AG08395 (cell line): ENCODE data around the gene GLIS1.
"Not testable (repeated sequence)": the region's sequence is repeated elsewhere in the genome, so short reads cannot be mapped to it uniquely, and the experiment has no call there.

Source experiments
- DNase-seq: peaks from one replicate; pipeline ENCODE4 v3.0.0; 2012; ENCODE audit warnings: mixed read lengths, low spot score

The GLIS1 gene

DNA sequence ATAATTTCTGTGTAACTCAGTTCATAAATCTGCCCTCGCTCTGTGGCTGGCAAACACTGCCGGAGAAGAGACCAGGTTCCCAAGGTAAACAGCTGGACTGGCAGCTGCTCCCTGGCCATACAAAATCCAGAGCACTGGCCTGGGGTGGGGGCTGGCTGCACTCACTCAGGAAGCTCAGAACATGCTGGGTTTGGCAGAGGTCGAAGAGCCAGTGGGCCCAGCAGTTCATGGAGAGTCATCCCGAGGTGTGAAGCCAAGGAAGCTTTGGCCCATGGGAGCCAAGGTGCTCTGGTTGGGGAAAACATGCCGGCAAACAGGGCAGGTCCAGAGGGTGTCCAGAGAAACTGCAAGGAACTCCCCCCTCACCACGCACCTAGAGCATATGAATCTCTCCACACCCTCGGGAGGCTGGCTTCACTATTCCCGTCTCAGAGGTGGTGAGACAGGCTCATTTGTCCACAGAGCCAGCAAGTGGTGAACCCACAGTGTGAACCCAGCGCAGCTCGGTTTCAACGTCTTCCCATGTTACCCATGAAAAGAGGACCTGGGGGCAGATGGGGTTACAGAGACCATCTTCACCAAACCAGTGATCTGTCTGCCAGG lies 177.4 kb downstream of the GLIS1 start:
- no peak for DNase-seq

DNA sequence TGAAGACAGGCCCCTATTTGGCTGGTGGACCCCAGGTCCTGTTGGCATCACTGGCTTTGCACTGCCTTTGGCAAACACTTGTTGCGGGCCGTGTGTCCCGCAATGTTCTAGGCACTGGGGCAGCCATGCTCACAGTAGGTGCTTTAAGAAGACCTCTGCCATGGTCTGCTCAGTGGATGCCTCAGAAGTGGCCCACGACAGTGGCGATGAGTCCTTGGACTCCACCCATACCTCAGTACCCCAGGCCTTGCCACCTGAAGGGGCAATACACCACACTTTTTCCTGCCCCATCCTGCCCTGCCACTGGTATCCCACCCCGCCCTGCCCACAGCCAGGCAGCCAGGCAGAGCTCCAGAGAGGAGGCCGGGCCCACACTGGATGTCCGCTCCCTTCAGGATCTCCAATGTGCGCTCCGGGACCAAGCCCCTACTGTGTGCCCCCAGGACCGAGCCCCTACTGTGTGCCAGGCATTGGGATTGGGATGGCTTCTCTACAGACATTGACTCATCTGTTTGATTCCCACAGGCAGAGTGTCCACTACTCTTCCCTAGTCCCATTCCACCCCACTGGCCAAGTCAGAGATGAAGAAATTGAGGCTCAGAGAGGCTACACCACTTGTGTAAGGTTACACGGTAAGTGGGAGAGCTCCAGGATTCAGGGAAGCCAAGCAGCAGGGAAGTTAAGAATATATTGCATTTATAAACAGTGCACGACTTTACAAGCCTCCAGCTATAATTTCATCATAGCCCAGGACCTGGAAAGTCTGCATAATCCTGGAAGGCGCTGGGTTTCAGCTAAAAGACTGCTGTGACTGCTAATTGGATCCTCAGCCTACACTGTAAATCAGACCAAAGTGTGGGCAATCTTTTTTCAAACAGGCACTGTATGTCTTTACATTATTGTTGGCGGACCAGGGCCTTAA lies 178.1 kb downstream of the GLIS1 start:
- no peak for DNase-seq

- DNase-seq, result no peak
Measured at GRCh38 chr1:53559854-53560580, 178.9 kb downstream of the GLIS1 start.

- DNase-seq, result no peak
Measured at GRCh38 chr1:53559391-53559815, 179.6 kb downstream of the GLIS1 start.

DNA sequence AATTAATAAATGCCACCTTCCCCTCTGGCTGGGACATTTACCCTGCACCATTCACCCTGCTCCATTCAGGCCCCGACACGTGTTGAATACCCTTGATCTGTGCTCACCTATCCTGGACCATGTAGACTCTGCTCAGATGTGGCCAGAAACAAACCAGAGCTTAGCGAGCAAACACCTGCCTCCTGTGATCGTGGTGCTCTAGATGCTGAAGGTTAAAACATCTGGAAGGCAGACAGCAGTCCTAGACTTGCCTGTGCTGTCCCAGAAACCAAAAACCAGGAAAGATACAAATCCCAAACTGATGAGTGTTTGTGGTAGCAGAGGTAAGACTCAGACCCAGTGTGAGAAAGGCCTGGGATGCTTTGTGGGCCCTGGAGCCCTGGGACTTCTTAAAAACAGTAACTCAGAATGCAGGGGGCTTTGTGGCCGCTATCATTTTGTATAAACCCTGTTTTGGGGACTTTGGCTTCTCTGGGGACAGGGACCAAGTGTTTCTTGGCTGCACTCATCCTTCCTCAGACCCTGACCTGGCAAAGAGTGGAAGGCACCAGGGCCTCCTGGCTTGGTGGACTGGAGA lies 180.1 kb downstream of the GLIS1 start:
- DNase-seq, result no peak

GRCh38 chr1:53557830-53558738 lies 180.9 kb downstream of the GLIS1 start:
- no peak for DNase-seq

DNA sequence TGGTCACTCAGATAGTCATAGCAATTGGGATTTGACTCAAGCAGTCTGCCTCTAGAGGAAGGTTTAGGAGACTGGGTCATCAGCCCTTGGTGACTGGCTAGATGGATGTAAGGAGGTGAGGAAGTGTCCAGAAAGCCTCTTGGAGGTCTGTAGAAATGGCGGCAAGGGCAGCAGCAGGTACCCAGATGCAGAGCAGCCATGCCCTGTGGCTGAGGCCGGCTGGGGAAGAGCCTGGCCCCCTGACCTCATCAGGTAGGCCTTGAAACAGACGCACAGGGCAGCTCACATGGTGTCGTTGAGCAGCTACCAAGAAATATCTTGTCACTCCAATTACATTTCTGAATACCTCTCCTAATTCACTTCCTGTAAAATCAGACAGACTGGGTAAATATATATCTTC lies 181.6 kb downstream of the GLIS1 start:
- DNase-seq, result no peak

GRCh38 chr1:53556657-53557227 lies 182.2 kb downstream of the GLIS1 start:
- no peak for DNase-seq

- DNase-seq, result not testable (repeated sequence)
Measured at GRCh38 chr1:53555620-53556326, 183.2 kb downstream of the GLIS1 start.

GRCh38 chr1:53554592-53555305 lies 184.2 kb downstream of the GLIS1 start:
- no peak for DNase-seq

GRCh38 chr1:53553734-53554509 lies 185.0 kb downstream of the GLIS1 start:
- no peak for DNase-seq

GRCh38 chr1:53552981-53553733 lies 185.8 kb downstream of the GLIS1 start:
- no peak for DNase-seq

DNA sequence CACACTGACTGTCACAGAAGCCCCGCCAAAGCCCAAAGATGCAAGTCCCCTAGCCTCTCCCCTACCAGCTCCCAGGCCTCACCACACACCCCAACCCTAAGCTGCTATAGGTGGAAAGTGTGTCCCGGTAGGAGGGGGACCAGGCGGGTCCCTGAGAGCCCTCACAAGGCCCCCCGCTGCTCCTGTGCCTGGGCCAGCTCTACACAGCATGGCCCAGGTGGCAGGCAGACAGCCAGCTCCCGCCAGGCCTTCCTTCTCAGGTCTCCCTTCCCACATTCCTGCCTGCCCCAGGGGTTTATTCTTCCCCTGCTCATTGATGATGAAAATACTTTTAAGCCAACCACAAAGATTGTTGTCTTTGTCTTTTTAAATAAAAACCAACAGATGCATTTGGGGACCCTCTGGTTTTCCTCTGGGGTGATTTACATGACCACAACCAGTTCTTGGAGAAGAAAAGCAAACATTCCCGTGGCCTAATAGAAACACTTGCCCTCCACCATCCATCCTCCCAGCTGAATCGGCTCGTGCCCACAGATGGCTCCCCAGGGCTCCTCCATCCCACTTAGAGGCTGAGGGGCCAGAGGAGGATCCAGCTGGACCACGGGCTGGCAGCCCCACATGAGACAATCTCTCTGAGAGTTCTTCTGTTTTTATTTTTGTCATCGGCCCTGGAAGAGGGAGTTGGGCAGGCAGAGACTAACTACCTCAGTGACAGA lies 186.7 kb downstream of the GLIS1 start:
- no peak for DNase-seq

DNA sequence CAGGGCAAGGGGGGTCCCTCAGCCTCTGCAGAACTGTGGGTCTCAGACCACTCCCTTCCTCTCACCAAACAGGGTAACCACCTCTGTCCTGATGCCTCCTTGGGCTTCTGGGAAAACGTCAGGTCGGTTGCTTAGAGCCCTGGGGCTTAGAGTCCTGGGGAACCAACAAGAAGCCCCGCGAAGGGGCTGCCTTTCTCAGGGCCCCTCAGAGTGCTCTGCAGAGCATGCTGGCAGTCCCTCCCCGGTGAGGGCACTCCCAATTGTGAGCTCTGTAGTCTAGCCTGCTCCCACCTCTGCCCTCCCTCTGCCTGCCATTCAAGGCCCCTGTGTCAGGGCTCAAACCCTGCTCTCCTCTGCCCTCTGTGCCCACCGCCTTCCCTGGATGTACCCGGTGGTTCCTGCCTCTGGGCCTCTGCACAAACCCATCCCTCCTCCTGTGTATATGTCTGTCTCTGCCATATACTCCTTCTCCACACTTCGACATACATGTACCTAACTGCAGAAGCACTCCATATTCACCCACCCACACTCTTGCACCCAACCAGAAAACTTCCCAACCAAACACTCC lies 187.5 kb downstream of the GLIS1 start:
- no peak for DNase-seq

- DNase-seq, result no peak
Measured at GRCh38 chr1:53550201-53550741, 188.7 kb downstream of the GLIS1 start.

GRCh38 chr1:53549781-53550180 lies 189.2 kb downstream of the GLIS1 start:
- DNase-seq, result no peak

GRCh38 chr1:53549287-53549686 lies 189.7 kb downstream of the GLIS1 start:
- DNase-seq, result no peak
